Effector memory CD4-positive, alpha-beta T cell (primary cell): Measurements from ENCODE around the gene CA6.
A peak's percentile ranks its signal among the peaks of the same experiment; 100 is the strongest.
"Not testable (repeated sequence)": the region's sequence is repeated elsewhere in the genome, so short reads cannot be mapped to it uniquely, and the experiment has no call there.

Experiments used
- DNase-seq, 3 donors: peaks; one replicate each; pipeline ENCODE4 v3.0.0-alpha.2; 2020
- H3K27ac ChIP-seq: 2 replicates; pipeline ENCODE4 v1.7.0; 2013; ENCODE audit warnings: mild to moderate bottlenecking, low read length, moderate library complexity; ENCODE audit not compliant: insufficient read depth, poor library complexity, severe bottlenecking
- H3K27me3 ChIP-seq: replicated peaks from 2 replicates; pipeline ENCODE4 v1.7.0; 2013; ENCODE audit warnings: mild to moderate bottlenecking, low read length; ENCODE audit not compliant: insufficient read depth, control insufficient read depth, poor library complexity, severe bottlenecking
- H3K36me3 ChIP-seq: 2 replicates; pipeline ENCODE4 v1.7.0; 2013; ENCODE audit warnings: mild to moderate bottlenecking, low read length, moderate library complexity; ENCODE audit not compliant: control insufficient read depth, insufficient read depth
- H3K4me1 ChIP-seq: 2 replicates; pipeline ENCODE4 v1.7.0; 2013; ENCODE audit warnings: low read length, mild to moderate bottlenecking; ENCODE audit not compliant: control insufficient read depth, insufficient read depth, poor library complexity, severe bottlenecking
- H3K4me3 ChIP-seq: 2 replicates; pipeline ENCODE4 v1.7.0; 2013; ENCODE audit warnings: low read length, low read depth, mild to moderate bottlenecking; ENCODE audit not compliant: insufficient read depth, poor library complexity, severe bottlenecking
- H3K9me3 ChIP-seq: 2 replicates; pipeline ENCODE4 v1.7.0; 2013; ENCODE audit warnings: mild to moderate bottlenecking, low read length, moderate library complexity; ENCODE audit not compliant: control insufficient read depth

Gene CA6

GRCh38 chr1:9001534-9002214, 56.0 kb downstream of the CA6 start:
- H3K27me3 ChIP-seq, H3K36me3 ChIP-seq, H3K4me3 ChIP-seq, DNase-seq, H3K27ac ChIP-seq, H3K9me3 ChIP-seq, H3K4me1 ChIP-seq: not testable (repeated sequence)

GRCh38 chr1:9002215-9002560, 56.5 kb downstream of the CA6 start:
- not testable (repeated sequence) for H3K4me1 ChIP-seq, H3K36me3 ChIP-seq, H3K9me3 ChIP-seq, H3K27ac ChIP-seq, H3K4me3 ChIP-seq, DNase-seq, H3K27me3 ChIP-seq

- DNase-seq = no peak
- Histone ChIP-seq H3K9me3 (no peaks in the 10 kb centered on the region), H3K36me3 (no peaks in the 10 kb centered on the region), H3K27ac (no peak overlapping the region), H3K27me3 (no peaks in the 10 kb centered on the region), H3K4me1 (no peaks in the 10 kb centered on the region), H3K4me3 (no peak overlapping the region)
These were observed 58.5 kb downstream of the CA6 start for GRCh38 chr1:9004031-9004699.

- Histone ChIP-seq H3K27me3 (no peaks in the 10 kb centered on the region), H3K4me1 (no peaks in the 10 kb centered on the region), H3K9me3 (no peaks in the 10 kb centered on the region), H3K4me3 (no peak overlapping the region), H3K36me3 (no peaks in the 10 kb centered on the region), H3K27ac (no peak overlapping the region)
- peak; percentile 26 to 54 (median 39) for DNase-seq
These were observed 59.2 kb downstream of the CA6 start for GRCh38 chr1:9004700-9005394.

GRCh38 chr1:9005395-9005708, 59.7 kb downstream of the CA6 start:
- H3K27ac ChIP-seq = no peak overlapping the region
- H3K9me3 ChIP-seq = no peaks in the 10 kb centered on the region
- no peaks in the 10 kb centered on the region for H3K4me1 ChIP-seq
- no peaks in the 10 kb centered on the region for H3K27me3 ChIP-seq
- no peak for DNase-seq
- no peak overlapping the region for H3K4me3 ChIP-seq
- H3K36me3 ChIP-seq = no peaks in the 10 kb centered on the region

GRCh38 chr1:9006956-9007615, 61.4 kb downstream of the CA6 start:
- H3K9me3 ChIP-seq = no peaks in the 10 kb centered on the region
- no peak for DNase-seq
- no peaks in the 10 kb centered on the region for H3K36me3 ChIP-seq
- no peaks in the 10 kb centered on the region for H3K27me3 ChIP-seq
- no peak overlapping the region for H3K27ac ChIP-seq
- H3K4me3 ChIP-seq = no peak overlapping the region
- H3K4me1 ChIP-seq = no peaks in the 10 kb centered on the region

- H3K27ac ChIP-seq = no peak overlapping the region
- no peaks in the 10 kb centered on the region for H3K36me3 ChIP-seq
- no peak overlapping the region for H3K4me3 ChIP-seq
- DNase-seq = no peak
- no peaks in the 10 kb centered on the region for H3K9me3 ChIP-seq
- H3K4me1 ChIP-seq = no peaks in the 10 kb centered on the region
- H3K27me3 ChIP-seq = no peaks in the 10 kb centered on the region
These were observed 62.6 kb downstream of the CA6 start for GRCh38 chr1:9008236-9008635.

- no peaks in the 10 kb centered on the region for H3K4me1 ChIP-seq
- DNase-seq = no peak
These were observed 64.0 kb downstream of the CA6 start for GRCh38 chr1:9009438-9010370.

GRCh38 chr1:9010781-9011323, 65.2 kb downstream of the CA6 start:
- no peak for DNase-seq
- no peak overlapping the region for H3K4me3 ChIP-seq
- H3K9me3 ChIP-seq = no peaks in the 10 kb centered on the region
- no peak overlapping the region for H3K27ac ChIP-seq
- H3K36me3 ChIP-seq = no peaks in the 10 kb centered on the region
- H3K27me3 ChIP-seq = no peaks in the 10 kb centered on the region
- no peaks in the 10 kb centered on the region for H3K4me1 ChIP-seq

More at GRCh38 chr1:9009438-9010370, 64.0 kb downstream of the CA6 start:
- H3K36me3 ChIP-seq = no peaks in the 10 kb centered on the region
- H3K27ac ChIP-seq = no peak overlapping the region
- no peak overlapping the region for H3K4me3 ChIP-seq
- H3K27me3 ChIP-seq = no peaks in the 10 kb centered on the region
- H3K9me3 ChIP-seq = no peaks in the 10 kb centered on the region
